A549 (cell line): ENCODE data around the gene CYP2U1. TPM values are rescaled to one million over a fixed set of nuclear protein-coding genes. Genes with fewer than 3 reads are reported as not detected.
A peak's percentile ranks its signal among the peaks of the same experiment; 100 is the strongest.

Experiments used
- ATAC-seq, 2 experiments: fragments of 200-7000 bp in 1 of 2; fragments of >200 bp in 1 of 2; cut with Nextera tagmentation in 1 of 2; cut with Tn5 transposase in 1 of 2; 3 replicates each; pipeline versions ENCODE4 v1.8.0 to v1.9.1; 2018 to 2020; ENCODE audit warnings: mild to moderate bottlenecking in 1 of 2, moderate library complexity in 1 of 2
- CTCF ChIA-PET: fragments of 300-600 bp; sonication (Branson Sonifier 250); formaldehyde crosslinking; extraction: SDS; loops from one replicate; lab custom pipeline; 2021; ENCODE audit warnings: antibody characterized with exemption, inconsistent platforms; lab: Yijun Ruan, JAX
- POLR2A ChIA-PET: fragments of 350-600 bp; formaldehyde crosslinking; extraction: SDS; loops from one replicate; lab custom pipeline; 2021; ENCODE audit warnings: antibody characterized with exemption, inconsistent platforms; lab: Yijun Ruan, JAX
- DNase-seq, 2 experiments: peaks; one replicate each; pipeline versions ENCODE4 v3.0.0 to v3.0.0-alpha.2; 2011 to 2016; ENCODE audit warnings: low read depth in 1 of 2, low spot score in 1 of 2
- FAIRE-seq: peaks from 2 replicates; lab custom pipeline; 2011; peaks lifted over from hg19 to GRCh38; lab: Jason Lieb, UNC
- H3K27ac ChIP-seq, 2 experiments: fragments of >200 bp; sonication (Bioruptor Twin); formaldehyde crosslinking; 3 replicates each; pipeline ENCODE4 v1.5.1; 2016 to 2017
- H3K4me1 ChIP-seq: fragments of >200 bp; sonication (Bioruptor Twin); formaldehyde crosslinking; 3 replicates; pipeline ENCODE4 v1.6.1; 2016
- H3K4me2 ChIP-seq: fragments of >200 bp; sonication (Bioruptor Twin); formaldehyde crosslinking; 3 replicates; pipeline ENCODE4 v1.6.1; 2016
- H3K4me3 ChIP-seq: fragments of >200 bp; sonication (Bioruptor Twin); formaldehyde crosslinking; 3 replicates; pipeline ENCODE4 v1.5.1; 2016
- H3K9me3 ChIP-seq: fragments of >200 bp; sonication (Bioruptor Twin); formaldehyde crosslinking; 3 replicates; pipeline ENCODE4 v1.6.1; 2016
- FOSL2 ChIP-seq, 2 experiments: fragments of 450-650 bp in 1 of 2; fragments of >200 bp in 1 of 2; sonication (Bioruptor Twin) in 1 of 2; formaldehyde crosslinking; IDR thresholded peaks; 2 replicates each; pipeline versions ENCODE4 v1.5.0 to v1.6.1; 2016 to 2020; ENCODE audit warnings: mild to moderate bottlenecking in 1 of 2, moderate library complexity in 1 of 2
- HOXA7 ChIP-seq: fragments of 250-450 bp; sonication (Bioruptor Pico); IDR thresholded peaks from 2 replicates; pipeline ENCODE4 v1.5.0; 2020; ENCODE audit warnings: mild to moderate bottlenecking, moderate library complexity
- HOXB13 ChIP-seq: fragments of 250-450 bp; sonication (Bioruptor Pico); IDR thresholded peaks from 2 replicates; pipeline ENCODE4 v1.5.0; 2020; ENCODE audit warnings: low read depth, mild to moderate bottlenecking, moderate library complexity
- KDM1A ChIP-seq: fragments of 200-600 bp; sonication (generic); IDR thresholded peaks from 2 replicates; pipeline ENCODE4 v1.6.1; 2016; ENCODE audit warnings: low read depth, mild to moderate bottlenecking
- NR3C1 ChIP-seq: fragments of >200 bp; sonication (Bioruptor Twin); formaldehyde crosslinking; IDR thresholded peaks from 3 replicates; pipeline ENCODE4 v1.6.1; 2017
- PHF8 ChIP-seq: fragments of 200-600 bp; sonication (generic); IDR thresholded peaks from 2 replicates; pipeline ENCODE4 v1.6.1; 2016; ENCODE audit warnings: low read depth, mild to moderate bottlenecking, antibody characterized with exemption, moderate library complexity, borderline replicate concordance
- POLR2A ChIP-seq: IDR thresholded peaks from 2 replicates; pipeline ENCODE4 v1.6.1; 2012; ENCODE audit warnings: mild to moderate bottlenecking, low read length
- RAD21 ChIP-seq, 2 experiments: fragments of >200 bp in 1 of 2; sonication (Bioruptor Twin) in 1 of 2; formaldehyde crosslinking in 1 of 2; IDR thresholded peaks in 1 of 2; conservative IDR thresholded peaks in 1 of 2; 2 replicates in 1 of 2; 3 replicates in 1 of 2; pipeline ENCODE4 v1.6.1; 2012 to 2018; ENCODE audit warnings: inconsistent platforms in 1 of 2
- TP53 ChIP-seq: fragments of 250-450 bp; sonication (Bioruptor Pico); IDR thresholded peaks from 2 replicates; pipeline ENCODE4 v1.5.0; 2021; ENCODE audit warnings: mild to moderate bottlenecking, moderate library complexity
- WGBS: methylation state at CpG from one replicate; pipeline ENCODE4 v1.1.6; 2017; ENCODE audit errors: missing lambda C conversion rate; 5-methylcytosine and 5-hydroxymethylcytosine counted together
- polyA minus RNA-seq: library from RNA; depleted of rRNA, polyadenylated mRNA; stranded (reverse); fragments of >200 nt; gene quantifications from 2 replicates; pipeline ENCODE4 v1.2.3, GENCODE V29; 2011; rRNA and poly(A)+ RNA removed
- polyA plus RNA-seq, 4 experiments: library from polyadenylated mRNA; depleted of rRNA in 3 of 4; stranded (reverse); fragments of >200 nt; fragmentation: RNase III in 1 of 4; extraction: RNeasy Plus Mini Kit Qiagen cat#74134 plus additional on column Dnase treatment in 1 of 4; gene quantifications; 2 replicates in 3 of 4; 3 replicates in 1 of 4; pipeline ENCODE4 v1.2.3, GENCODE V29; 2011 to 2017
- TF ChIP-seq, protein P1 (sequence below): IDR thresholded peaks from 2 replicates; pipeline ENCODE4 v1.6.1; 2012
- TF ChIP-seq, protein P2 (sequence below): fragments of >200 bp; sonication (Bioruptor Twin); formaldehyde crosslinking; IDR thresholded peaks from 2 replicates; pipeline ENCODE4 v1.6.1; 2016
- TF ChIP-seq, protein P3 (sequence below): fragments of 200-600 bp; sonication (generic); IDR thresholded peaks from 2 replicates; pipeline ENCODE4 v1.6.1; 2016; ENCODE audit warnings: antibody characterized with exemption, mild to moderate bottlenecking, moderate library complexity
- TF ChIP-seq, protein P4 (sequence below): fragments of 150-350 bp; IDR thresholded peaks from 2 replicates; pipeline ENCODE4 v1.6.1; 2014; ENCODE audit warnings: low read depth, mild to moderate bottlenecking, low read length
- TF ChIP-seq, protein P5 (sequence below): fragments of 250-450 bp; sonication (Bioruptor Pico); IDR thresholded peaks from 2 replicates; pipeline ENCODE4 v1.5.0; 2021; ENCODE audit warnings: mild to moderate bottlenecking, moderate library complexity, borderline replicate concordance

The CYP2U1 gene
- polyA plus RNA-seq (2011; rRNA removed), result 2.2 and 2.3 TPM in 2 replicates
- 0.54 and 0.89 TPM in 2 replicates for polyA plus RNA-seq (2012; cell fraction: cytosol; rRNA removed)
- 0.59 and 0.72 TPM in 2 replicates for polyA plus RNA-seq (2012; cell fraction: nucleus; rRNA removed)
- polyA plus RNA-seq (2017; fragmentation: RNase III; extraction: RNeasy Plus Mini Kit Qiagen cat#74134 plus additional on column Dnase treatment), result 1.8 to 2.3 TPM (median 2.2 TPM) in 3 replicates
- 1.2 and 1.4 TPM in 2 replicates for polyA minus RNA-seq

DNA sequence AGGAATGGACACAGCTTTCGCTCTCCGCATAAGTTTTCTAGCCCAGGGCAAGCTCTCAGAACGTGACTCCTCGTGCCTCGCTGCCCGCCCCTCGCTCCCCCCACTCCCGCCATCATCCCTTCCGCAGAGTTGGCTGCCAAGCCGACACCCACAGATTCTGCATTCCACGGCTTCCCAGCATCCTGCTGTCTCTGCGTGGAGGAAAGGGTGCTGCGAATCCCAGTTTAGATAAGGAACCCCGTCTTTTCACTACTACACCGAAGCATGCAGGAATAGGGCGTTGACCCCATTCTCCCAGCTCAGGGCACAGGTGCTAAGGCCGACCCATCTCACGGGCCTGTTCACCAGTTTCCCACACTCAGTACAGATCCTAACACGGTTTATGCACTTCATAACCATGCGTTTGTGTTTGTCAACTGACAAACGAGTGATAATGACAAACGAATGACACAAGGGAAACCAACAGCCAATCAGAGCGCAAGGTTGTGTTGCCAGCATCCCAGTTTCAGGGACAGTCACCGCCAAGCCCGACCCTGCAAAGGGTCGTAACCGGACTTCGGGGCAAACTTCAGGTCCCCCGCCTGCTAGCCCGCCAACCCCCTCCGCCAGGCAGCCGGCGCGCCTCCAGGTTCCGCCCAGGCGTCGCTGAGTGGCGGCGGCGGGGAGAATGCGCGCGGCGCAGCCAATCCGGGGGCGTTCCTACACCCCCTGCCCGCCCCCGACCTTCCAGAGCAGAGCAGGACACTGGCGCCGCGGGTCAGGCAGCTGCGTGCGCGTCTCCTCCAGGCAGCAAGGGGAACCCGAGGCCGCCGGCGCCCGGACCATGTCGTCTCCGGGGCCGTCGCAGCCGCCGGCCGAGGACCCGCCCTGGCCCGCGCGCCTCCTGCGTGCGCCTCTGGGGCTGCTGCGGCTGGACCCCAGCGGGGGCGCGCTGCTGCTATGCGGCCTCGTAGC, at the start of gene CYP2U1:
CYP2U1 (plus strand) TSS at position 729 of the 954 bp plus-strand sequence; CDS start at position 824, 95 bp downstream.
- TF ChIP-seq POLR2A, result peak; percentile 40; the same call in 1 of the 2 replicates
- peak; percentile 19; the same call in 1 of the 2 replicates for TF ChIP-seq PHF8
- TF ChIP-seq, protein P1, sequence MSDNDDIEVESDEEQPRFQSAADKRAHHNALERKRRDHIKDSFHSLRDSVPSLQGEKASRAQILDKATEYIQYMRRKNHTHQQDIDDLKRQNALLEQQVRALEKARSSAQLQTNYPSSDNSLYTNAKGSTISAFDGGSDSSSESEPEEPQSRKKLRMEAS, result peak; percentile 54; the same call in 1 of the 2 replicates
- TF ChIP-seq, protein P2, sequence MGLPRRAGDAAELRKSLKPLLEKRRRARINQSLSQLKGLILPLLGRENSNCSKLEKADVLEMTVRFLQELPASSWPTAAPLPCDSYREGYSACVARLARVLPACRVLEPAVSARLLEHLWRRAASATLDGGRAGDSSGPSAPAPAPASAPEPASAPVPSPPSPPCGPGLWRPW, result no peak
- CTCF ChIA-PET, result interaction anchor here (1.4 kb wide), 1 partner anchor 172 kb away, joined by 3 read pairs; no protein-coding TSS in a partner anchor
- ATAC-seq (peak; percentile 98 to 100), DNase-seq (peak; percentile 66 to 68), FAIRE-seq (no peak)
- no peaks in the 10 kb centered on the region for H3K9me3 ChIP-seq
- peaks cover 3% of the 10 kb centered on the region; the same call in 1 of the 3 replicates for H3K4me1 ChIP-seq
- WGBS, result 44% methylated on average over 21 of the region's 78 CpGs
- H3K4me3 ChIP-seq, result peak within 1 kb of the TSS; percentile 67
- POLR2A ChIA-PET, result no interaction called here
- peak within 1 kb of the TSS; percentile 65 to 85 for H3K27ac ChIP-seq
- peak within 1 kb of the TSS; percentile 76 for H3K4me2 ChIP-seq

DNA sequence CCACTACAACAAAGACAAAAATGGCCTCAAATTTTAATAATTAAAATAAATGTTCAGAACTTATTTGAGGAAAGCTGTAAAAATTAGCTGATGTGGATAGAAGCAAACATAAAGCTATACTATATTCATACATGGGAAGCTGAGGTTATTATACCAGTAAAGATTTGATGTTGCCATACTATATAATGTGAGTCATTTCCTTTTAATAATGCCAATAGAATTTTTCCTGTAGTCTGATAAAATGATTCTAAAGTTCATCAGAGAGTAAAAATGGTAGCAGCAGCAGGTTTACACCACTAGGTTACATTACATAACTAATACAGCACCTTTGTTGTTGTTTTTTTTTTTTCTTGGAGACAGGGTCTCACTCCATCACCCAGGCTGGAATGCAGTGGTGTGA, 45.5 kb upstream of the CYP2U1 start:
- Histone ChIP-seq H3K27ac (no peak overlapping the region), H3K4me2 (no peak overlapping the region), H3K4me1 (no peaks in the 10 kb centered on the region), H3K4me3 (no peak overlapping the region), H3K9me3 (peaks cover 11% of the 10 kb centered on the region; the same call in 2 of the 3 replicates)
- ChIA-PET CTCF (no interaction called here), POLR2A (no interaction called here)
- DNase-seq (no peak), FAIRE-seq (no peak), ATAC-seq (no peak)
- no peak for TF ChIP-seq PHF8
- no peak for TF ChIP-seq TP53 (CRISPR knock-in tag)
- TF ChIP-seq HOXA7 (CRISPR knock-in tag), result no peak
- no peak for TF ChIP-seq KDM1A
- TF ChIP-seq FOSL2 (IDR thresholded peaks at IDR 0.05), result no peak
- no peak for TF ChIP-seq FOSL2 (CRISPR knock-in tag; IDR thresholded peaks at IDR 0.05)
- TF ChIP-seq RAD21 (conservative IDR thresholded peaks at IDR 0.05 in 1 of 2, IDR thresholded peaks at IDR 0.05 in 1 of 2), result no peak
- TF ChIP-seq, protein P3, sequence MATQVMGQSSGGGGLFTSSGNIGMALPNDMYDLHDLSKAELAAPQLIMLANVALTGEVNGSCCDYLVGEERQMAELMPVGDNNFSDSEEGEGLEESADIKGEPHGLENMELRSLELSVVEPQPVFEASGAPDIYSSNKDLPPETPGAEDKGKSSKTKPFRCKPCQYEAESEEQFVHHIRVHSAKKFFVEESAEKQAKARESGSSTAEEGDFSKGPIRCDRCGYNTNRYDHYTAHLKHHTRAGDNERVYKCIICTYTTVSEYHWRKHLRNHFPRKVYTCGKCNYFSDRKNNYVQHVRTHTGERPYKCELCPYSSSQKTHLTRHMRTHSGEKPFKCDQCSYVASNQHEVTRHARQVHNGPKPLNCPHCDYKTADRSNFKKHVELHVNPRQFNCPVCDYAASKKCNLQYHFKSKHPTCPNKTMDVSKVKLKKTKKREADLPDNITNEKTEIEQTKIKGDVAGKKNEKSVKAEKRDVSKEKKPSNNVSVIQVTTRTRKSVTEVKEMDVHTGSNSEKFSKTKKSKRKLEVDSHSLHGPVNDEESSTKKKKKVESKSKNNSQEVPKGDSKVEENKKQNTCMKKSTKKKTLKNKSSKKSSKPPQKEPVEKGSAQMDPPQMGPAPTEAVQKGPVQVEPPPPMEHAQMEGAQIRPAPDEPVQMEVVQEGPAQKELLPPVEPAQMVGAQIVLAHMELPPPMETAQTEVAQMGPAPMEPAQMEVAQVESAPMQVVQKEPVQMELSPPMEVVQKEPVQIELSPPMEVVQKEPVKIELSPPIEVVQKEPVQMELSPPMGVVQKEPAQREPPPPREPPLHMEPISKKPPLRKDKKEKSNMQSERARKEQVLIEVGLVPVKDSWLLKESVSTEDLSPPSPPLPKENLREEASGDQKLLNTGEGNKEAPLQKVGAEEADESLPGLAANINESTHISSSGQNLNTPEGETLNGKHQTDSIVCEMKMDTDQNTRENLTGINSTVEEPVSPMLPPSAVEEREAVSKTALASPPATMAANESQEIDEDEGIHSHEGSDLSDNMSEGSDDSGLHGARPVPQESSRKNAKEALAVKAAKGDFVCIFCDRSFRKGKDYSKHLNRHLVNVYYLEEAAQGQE, result no peak
- TF ChIP-seq, protein P2, result no peak
- TF ChIP-seq HOXB13, result no peak
- TF ChIP-seq, protein P4, sequence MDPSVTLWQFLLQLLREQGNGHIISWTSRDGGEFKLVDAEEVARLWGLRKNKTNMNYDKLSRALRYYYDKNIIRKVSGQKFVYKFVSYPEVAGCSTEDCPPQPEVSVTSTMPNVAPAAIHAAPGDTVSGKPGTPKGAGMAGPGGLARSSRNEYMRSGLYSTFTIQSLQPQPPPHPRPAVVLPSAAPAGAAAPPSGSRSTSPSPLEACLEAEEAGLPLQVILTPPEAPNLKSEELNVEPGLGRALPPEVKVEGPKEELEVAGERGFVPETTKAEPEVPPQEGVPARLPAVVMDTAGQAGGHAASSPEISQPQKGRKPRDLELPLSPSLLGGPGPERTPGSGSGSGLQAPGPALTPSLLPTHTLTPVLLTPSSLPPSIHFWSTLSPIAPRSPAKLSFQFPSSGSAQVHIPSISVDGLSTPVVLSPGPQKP, result no peak
- TF ChIP-seq, protein P5, sequence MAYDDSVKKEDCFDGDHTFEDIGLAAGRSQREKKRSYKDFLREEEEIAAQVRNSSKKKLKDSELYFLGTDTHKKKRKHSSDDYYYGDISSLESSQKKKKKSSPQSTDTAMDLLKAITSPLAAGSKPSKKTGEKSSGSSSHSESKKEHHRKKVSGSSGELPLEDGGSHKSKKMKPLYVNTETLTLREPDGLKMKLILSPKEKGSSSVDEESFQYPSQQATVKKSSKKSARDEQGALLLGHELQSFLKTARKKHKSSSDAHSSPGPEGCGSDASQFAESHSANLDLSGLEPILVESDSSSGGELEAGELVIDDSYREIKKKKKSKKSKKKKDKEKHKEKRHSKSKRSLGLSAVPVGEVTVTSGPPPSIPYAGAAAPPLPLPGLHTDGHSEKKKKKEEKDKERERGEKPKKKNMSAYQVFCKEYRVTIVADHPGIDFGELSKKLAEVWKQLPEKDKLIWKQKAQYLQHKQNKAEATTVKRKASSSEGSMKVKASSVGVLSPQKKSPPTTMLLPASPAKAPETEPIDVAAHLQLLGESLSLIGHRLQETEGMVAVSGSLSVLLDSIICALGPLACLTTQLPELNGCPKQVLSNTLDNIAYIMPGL, result no peak
- no peak for TF ChIP-seq NR3C1
